AG09309 (cell line): ENCODE data around the gene ZNF333.

ENCODE experiments used
- DNase-seq: peaks from one replicate; pipeline ENCODE4 v3.0.0-alpha.2; 2010; ENCODE audit warnings: low read depth
- H3K4me3 ChIP-seq: 2 replicates; pipeline ENCODE4 v1.5.1; 2011; ENCODE audit warnings: mild to moderate bottlenecking, low read depth, low read length, moderate library complexity; ENCODE audit not compliant: control insufficient read depth
- TF ChIP-seq, protein P1 (sequence below): IDR thresholded peaks from 2 replicates; pipeline ENCODE4 v1.5.1; 2011; ENCODE audit warnings: mild to moderate bottlenecking, low read depth, low read length, inconsistent platforms; ENCODE audit not compliant: insufficient read depth, control insufficient read depth; ENCODE audit errors: missing control alignments

The ZNF333 gene

GRCh38 chr19:14694641-14695266, 4.9 kb downstream of the ZNF333 start:
- TF ChIP-seq, protein P1, sequence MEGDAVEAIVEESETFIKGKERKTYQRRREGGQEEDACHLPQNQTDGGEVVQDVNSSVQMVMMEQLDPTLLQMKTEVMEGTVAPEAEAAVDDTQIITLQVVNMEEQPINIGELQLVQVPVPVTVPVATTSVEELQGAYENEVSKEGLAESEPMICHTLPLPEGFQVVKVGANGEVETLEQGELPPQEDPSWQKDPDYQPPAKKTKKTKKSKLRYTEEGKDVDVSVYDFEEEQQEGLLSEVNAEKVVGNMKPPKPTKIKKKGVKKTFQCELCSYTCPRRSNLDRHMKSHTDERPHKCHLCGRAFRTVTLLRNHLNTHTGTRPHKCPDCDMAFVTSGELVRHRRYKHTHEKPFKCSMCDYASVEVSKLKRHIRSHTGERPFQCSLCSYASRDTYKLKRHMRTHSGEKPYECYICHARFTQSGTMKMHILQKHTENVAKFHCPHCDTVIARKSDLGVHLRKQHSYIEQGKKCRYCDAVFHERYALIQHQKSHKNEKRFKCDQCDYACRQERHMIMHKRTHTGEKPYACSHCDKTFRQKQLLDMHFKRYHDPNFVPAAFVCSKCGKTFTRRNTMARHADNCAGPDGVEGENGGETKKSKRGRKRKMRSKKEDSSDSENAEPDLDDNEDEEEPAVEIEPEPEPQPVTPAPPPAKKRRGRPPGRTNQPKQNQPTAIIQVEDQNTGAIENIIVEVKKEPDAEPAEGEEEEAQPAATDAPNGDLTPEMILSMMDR = no peak
- DNase-seq = no peak
- H3K4me3 ChIP-seq = no peak overlapping the region

DNA sequence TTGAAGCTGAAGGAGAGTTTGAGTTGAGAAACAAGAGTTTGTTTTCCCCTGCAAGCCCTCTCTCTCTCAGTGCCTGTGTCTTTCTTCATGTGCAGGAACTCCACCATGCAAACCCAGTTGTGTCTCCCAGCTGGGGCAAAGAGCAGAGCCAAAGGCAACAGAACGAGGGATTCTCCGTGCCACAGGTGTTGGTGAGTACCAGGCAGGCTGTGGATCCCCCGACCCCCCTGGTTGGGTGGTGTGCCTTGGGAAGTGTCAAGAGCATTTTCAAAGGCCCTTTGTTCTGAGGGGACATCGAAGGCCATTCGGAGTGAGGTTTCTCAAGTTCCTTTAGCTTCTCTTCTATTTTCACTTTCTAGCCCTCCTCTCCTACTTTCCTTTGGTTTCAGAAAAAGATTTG, 5.6 kb downstream of the ZNF333 start:
- TF ChIP-seq, protein P1 = no peak

DNA sequence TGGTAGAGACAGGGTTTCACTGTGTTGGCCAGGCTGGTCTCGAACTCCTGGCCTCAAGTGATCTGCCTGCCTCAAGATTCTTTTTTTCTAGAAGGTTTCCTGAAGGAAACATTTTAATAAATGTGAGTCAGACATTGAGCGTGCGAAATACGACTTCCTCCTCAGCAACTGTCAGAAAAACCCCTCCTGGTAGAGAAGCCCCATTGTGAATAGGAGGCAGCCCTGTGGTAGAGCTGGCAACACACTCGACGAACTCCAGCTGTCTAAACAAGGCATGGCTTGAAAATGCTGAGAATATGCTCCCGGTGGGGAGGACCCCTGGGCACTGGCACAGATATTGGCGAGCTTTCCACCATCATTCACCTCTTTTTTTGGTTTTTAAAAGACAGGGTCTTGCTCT, 9.8 kb downstream of the ZNF333 start:
- TF ChIP-seq, protein P1 = no peak
- H3K4me3 ChIP-seq = no peak overlapping the region
- DNase-seq = no peak

More for the DNA sequence above, 5.6 kb downstream of the ZNF333 start:
- H3K4me3 ChIP-seq = no peak overlapping the region
- DNase-seq = no peak

- no peak overlapping the region for H3K4me3 ChIP-seq
- TF ChIP-seq, protein P1 = no peak
- DNase-seq = no peak
Measured at GRCh38 chr19:14700711-14701375, 11.0 kb downstream of the ZNF333 start.

- TF ChIP-seq, protein P1 = no peak
- H3K4me3 ChIP-seq = no peak overlapping the region
- DNase-seq = no peak
Measured at GRCh38 chr19:14703833-14704232, 14.0 kb downstream of the ZNF333 start.

- no peak for DNase-seq
- TF ChIP-seq, protein P1 = no peak
- H3K4me3 ChIP-seq = no peak overlapping the region
Measured at GRCh38 chr19:14704450-14704849, 14.6 kb downstream of the ZNF333 start.
